Panc1 (cell line): ENCODE measurements around the gene RAMAC.

Experiments used
- CTCF ChIP-seq: fragments of 450-650 bp; IDR thresholded peaks from 2 replicates; pipeline ENCODE4 v1.5.1; 2017; ENCODE audit warnings: mild to moderate bottlenecking
- REST ChIP-seq, 2 experiments: IDR thresholded peaks; 2 replicates each; pipeline ENCODE4 v1.6.1; 2011 to 2012; ENCODE audit warnings: low read depth in 2 of 2, control low read depth in 1 of 2, low read length in 1 of 2, mild to moderate bottlenecking in 1 of 2, moderate library complexity in 1 of 2; ENCODE audit not compliant: insufficient read depth in 1 of 2
- SIN3A ChIP-seq: IDR thresholded peaks from 2 replicates; pipeline ENCODE4 v1.6.1; 2012; ENCODE audit warnings: low read depth, mild to moderate bottlenecking, low read length, moderate library complexity, borderline replicate concordance; ENCODE audit not compliant: insufficient read depth
- TCF7L2 ChIP-seq: IDR thresholded peaks from 2 replicates; pipeline ENCODE4 v1.6.1; 2011; ENCODE audit warnings: mild to moderate bottlenecking, low read depth, low read length, inconsistent platforms

- no peak for TF ChIP-seq REST (IDR thresholded peaks at IDR 0.05; ENCODE audit: insufficient read depth in 1 of 2, low read depth in 2 of 2, low read length in 1 of 2)
- TF ChIP-seq CTCF: no peak
- TF ChIP-seq SIN3A: no peak
- TF ChIP-seq TCF7L2: no peak
Measured at GRCh38 chr15:82968066-82968465, 17.9 kb upstream of the RAMAC start.
